Measurements from ENCODE around the gene PBRM1.
"Not testable (repeated sequence)": the region's sequence is repeated elsewhere in the genome, so short reads cannot be mapped to it uniquely, and the experiment has no call there.

The PBRM1 gene

DNA sequence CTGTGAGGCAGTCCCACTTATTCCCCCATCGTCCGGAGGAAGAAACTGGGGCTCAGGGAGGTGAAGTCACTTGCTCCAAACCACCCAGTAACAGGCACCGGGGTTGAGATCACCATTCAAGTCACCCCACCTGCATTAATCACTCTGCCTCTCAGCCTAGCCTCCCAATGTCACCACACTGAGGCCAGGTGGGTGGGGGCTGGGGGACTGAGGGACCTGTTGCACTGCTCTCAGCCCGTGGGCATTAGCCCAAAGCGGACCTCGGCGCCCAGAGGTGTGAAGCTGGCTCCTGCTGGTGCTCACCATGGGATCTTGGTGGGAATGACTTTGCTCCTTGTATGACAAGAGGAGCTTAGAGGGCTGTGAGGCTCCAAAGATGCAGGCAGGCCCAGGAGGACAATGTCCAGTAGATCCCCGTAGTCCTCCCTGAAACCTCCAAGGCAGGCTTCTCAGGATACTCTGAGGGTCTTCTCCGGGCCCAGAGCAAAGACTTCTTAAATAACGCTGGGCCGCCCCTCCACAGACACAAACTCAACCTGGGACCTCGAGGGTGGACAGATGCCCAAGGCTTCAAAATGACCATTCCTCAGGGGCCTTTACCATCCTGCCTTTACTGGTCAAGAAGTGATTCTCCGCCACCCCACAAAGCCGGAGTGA, 153.7 kb downstream of the PBRM1 start:
- Histone ChIP-seq H3K4me2 (ENCODE audit: low read length) (peak overlapping the region; percentile 90), H3K27me3 (ENCODE audit: control insufficient read depth, insufficient read depth, low read length) (no peaks in the 10 kb centered on the region), H3K9me3 (replicated peaks; ENCODE audit: low read length) (no peaks in the 10 kb centered on the region), H3K4me1 (ENCODE audit: control insufficient read depth, insufficient read depth, low read length) (peaks cover 35% of the 10 kb centered on the region), H3K36me3 (ENCODE audit: insufficient read depth, low read length) (peaks cover 21% of the 10 kb centered on the region), H3K9ac (ENCODE audit: low read depth, low read length) (peak overlapping the region; percentile 78), H3K4me3 (ENCODE audit: low read length) (peak overlapping the region; percentile 84)

DNA sequence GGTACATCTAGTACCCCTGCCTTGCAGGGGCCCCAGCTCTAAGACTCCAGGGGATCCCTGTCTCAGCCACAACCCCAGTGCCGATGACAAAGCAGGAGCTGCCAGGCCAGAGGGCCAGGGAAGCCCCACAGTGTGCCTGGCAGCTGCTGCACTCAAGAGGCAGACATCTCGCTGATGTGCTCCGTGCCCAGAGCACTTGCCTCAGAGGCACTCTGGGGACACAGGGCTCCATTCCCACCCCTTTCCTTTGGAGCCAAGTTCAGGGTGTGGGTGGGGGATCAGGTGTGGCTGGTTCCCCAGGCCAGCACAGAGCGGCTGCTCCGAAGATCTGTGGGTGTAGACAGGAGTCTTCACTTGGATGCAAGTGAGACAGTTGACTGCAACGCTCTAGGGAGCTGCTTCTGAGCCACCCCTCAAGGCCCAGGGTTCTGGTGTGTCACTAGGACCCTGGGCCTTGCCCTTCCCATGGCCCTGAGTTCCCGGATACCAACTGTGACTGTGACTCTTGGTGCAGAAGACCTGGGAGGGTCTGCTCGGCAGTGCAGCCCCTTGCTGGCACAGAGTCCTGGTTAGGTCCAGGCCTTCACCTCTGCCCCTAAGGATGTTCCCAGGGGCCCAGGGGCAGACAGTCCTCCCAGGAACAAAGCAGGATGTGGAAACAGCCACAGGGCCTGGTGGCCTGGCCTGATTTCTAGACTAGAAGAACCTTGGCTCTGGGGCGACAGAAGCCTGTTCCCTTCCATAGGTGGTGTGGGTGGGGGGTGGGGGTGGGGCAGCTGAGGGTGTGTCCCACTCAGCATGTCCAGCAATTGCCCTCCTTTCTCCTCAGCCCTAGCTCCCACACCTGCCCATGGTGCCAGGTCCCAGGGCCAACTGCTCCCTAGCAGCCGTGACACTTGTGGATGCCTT, 154.5 kb downstream of the PBRM1 start:
- Histone ChIP-seq H3K9me3 (replicated peaks; ENCODE audit: low read length) (no peaks in the 10 kb centered on the region), H3K4me2 (ENCODE audit: low read length) (peak overlapping the region; percentile 90), H3K4me3 (ENCODE audit: low read length) (no peak overlapping the region), H3K36me3 (ENCODE audit: insufficient read depth, low read length) (peaks cover 28% of the 10 kb centered on the region), H3K27me3 (ENCODE audit: control insufficient read depth, insufficient read depth, low read length) (no peaks in the 10 kb centered on the region), H3K9ac (ENCODE audit: low read depth, low read length) (no peak overlapping the region), H3K4me1 (ENCODE audit: control insufficient read depth, insufficient read depth, low read length) (peaks cover 35% of the 10 kb centered on the region)

- H3K4me1 ChIP-seq (ENCODE audit: control insufficient read depth, insufficient read depth, low read length): peaks cover 25% of the 10 kb centered on the region
- H3K36me3 ChIP-seq (ENCODE audit: insufficient read depth, low read length): peaks cover 36% of the 10 kb centered on the region
- H3K9ac ChIP-seq (ENCODE audit: low read depth, low read length): no peak overlapping the region
- no peaks in the 10 kb centered on the region for H3K27me3 ChIP-seq (ENCODE audit: control insufficient read depth, insufficient read depth, low read length)
- H3K4me3 ChIP-seq (ENCODE audit: low read length): no peak overlapping the region
- H3K4me2 ChIP-seq (ENCODE audit: low read length): no peak overlapping the region
- H3K9me3 ChIP-seq (replicated peaks; ENCODE audit: low read length): no peaks in the 10 kb centered on the region
These were observed 156.1 kb downstream of the PBRM1 start for GRCh38 chr3:52529376-52530333.

DNA sequence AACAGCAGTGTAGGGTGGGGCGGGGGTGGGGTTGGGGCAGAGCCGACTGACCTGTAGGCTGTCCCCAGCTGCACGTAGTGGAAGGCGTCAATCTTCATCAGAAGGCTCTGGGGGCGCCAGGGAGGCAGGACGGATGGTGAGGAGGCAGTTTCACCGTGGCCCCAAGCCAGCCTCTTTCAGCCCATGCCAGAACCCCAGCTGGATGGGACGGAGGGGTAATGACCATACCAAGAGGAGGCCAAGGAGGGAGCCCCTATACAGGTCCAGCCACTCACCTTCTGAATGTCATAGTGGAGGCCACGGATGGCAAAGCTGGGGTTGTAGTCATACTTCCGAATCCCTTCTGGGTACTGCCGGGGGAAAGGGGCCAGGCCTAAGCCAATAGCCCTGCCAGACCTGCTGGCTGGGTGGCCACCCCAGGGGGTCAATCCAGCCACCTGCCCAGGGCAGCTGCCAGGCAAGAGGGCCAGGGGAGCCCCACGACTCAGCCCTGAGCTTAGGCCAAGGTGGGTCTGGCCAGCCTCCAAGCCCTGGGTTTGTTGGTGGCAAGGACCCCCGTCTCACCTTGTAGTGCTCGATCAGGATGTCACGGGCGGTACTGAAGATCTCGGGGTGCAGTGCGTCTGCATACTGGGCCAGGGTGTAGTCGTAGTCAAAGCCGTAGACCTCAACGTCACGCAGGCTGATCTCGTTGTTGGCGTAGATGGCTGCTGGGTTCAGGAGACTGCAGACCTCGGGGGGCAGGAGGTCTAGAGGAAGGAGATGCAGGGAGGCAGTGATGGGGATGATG, 156.9 kb downstream of the PBRM1 start:
- no peak overlapping the region for H3K4me2 ChIP-seq (ENCODE audit: low read length)
- no peaks in the 10 kb centered on the region for H3K27me3 ChIP-seq (ENCODE audit: control insufficient read depth, insufficient read depth, low read length)
- H3K9me3 ChIP-seq (replicated peaks; ENCODE audit: low read length): no peaks in the 10 kb centered on the region
- H3K36me3 ChIP-seq (ENCODE audit: insufficient read depth, low read length): peaks cover 41% of the 10 kb centered on the region
- H3K4me1 ChIP-seq (ENCODE audit: control insufficient read depth, insufficient read depth, low read length): peaks cover 19% of the 10 kb centered on the region
- H3K4me3 ChIP-seq (ENCODE audit: low read length): no peak overlapping the region
- H3K9ac ChIP-seq (ENCODE audit: low read depth, low read length): no peak overlapping the region

GRCh38 chr3:52527732-52528585, 157.8 kb downstream of the PBRM1 start:
- Histone ChIP-seq H3K9ac (ENCODE audit: low read depth, low read length) (no peak overlapping the region), H3K4me3 (ENCODE audit: low read length) (no peak overlapping the region), H3K36me3 (ENCODE audit: insufficient read depth, low read length) (peaks cover 41% of the 10 kb centered on the region), H3K27me3 (ENCODE audit: control insufficient read depth, insufficient read depth, low read length) (no peaks in the 10 kb centered on the region), H3K4me2 (ENCODE audit: low read length) (no peak overlapping the region), H3K4me1 (ENCODE audit: control insufficient read depth, insufficient read depth, low read length) (peaks cover 19% of the 10 kb centered on the region), H3K9me3 (replicated peaks; ENCODE audit: low read length) (no peaks in the 10 kb centered on the region)

DNA sequence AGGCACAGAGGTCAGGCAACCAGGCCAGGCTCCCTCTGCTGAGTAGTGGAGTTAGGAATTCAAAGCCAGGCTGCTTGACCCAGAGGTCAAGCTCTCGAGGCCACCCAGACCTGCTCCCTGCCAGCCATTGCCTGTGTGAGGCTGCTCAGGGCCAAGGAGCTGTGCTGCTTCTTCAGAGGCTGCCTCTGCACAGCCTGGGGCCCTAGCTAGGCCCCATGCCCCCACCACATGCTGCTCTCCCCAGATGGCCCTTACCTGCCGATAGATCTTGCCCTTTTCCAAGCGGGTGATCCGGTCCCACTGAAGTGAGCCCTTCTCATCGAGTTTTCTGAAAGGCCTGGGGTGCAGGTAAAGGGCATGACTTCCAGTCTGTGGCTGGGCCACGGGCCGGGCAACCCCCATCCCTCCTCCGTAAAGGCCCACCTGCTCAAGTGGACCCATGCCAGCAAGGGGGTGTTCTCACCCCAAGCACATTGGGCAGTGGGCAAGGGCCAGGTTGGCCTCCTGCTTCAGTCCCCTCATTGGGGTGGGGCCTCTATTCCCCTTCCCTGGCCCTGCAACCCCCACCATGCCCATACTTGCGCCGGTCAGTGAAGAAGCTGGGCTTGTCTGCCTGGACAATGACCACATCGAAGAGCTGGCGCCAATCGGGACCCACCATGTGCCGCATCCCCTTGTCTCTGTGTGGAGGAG, 158.5 kb downstream of the PBRM1 start:
- peaks cover 12% of the 10 kb centered on the region for H3K4me1 ChIP-seq (ENCODE audit: control insufficient read depth, insufficient read depth, low read length)

DNA sequence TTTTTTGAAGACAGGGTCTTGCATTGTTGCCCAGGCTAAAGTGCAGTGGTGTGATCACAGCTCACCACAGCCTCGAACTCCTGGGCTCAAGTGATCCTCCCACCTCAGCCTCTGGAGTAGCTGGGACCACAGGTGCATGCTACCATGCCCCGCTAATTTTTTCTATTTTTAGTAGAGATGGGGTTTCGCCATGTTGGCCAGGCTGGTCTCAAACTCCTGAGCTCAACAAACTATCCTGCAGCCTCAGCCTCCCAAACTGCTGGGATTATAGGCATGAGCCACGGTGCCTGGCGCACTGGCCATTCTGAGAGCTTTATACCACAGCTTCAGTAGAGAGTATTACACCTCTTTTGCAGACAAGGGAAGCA, 159.1 kb downstream of the PBRM1 start:
- not testable (repeated sequence) for H3K9me3 ChIP-seq (replicated peaks; ENCODE audit: low read length); H3K27me3 ChIP-seq (ENCODE audit: control insufficient read depth, insufficient read depth, low read length); H3K4me3 ChIP-seq (ENCODE audit: low read length); H3K9ac ChIP-seq (ENCODE audit: low read depth, low read length); H3K4me1 ChIP-seq (ENCODE audit: control insufficient read depth, insufficient read depth, low read length); H3K4me2 ChIP-seq (ENCODE audit: low read length)
- peaks cover 41% of the 10 kb centered on the region for H3K36me3 ChIP-seq (ENCODE audit: insufficient read depth, low read length)

More for the DNA sequence above, 158.5 kb downstream of the PBRM1 start:
- H3K9me3 ChIP-seq (replicated peaks; ENCODE audit: low read length): no peaks in the 10 kb centered on the region
- no peak overlapping the region for H3K4me2 ChIP-seq (ENCODE audit: low read length)
- H3K27me3 ChIP-seq (ENCODE audit: control insufficient read depth, insufficient read depth, low read length): no peaks in the 10 kb centered on the region
- H3K9ac ChIP-seq (ENCODE audit: low read depth, low read length): no peak overlapping the region
- H3K4me3 ChIP-seq (ENCODE audit: low read length): no peak overlapping the region
- peaks cover 41% of the 10 kb centered on the region for H3K36me3 ChIP-seq (ENCODE audit: insufficient read depth, low read length)

- peaks cover 41% of the 10 kb centered on the region for H3K36me3 ChIP-seq (ENCODE audit: insufficient read depth, low read length)
- no peaks in the 10 kb centered on the region for H3K9me3 ChIP-seq (replicated peaks; ENCODE audit: low read length)
- H3K4me2 ChIP-seq (ENCODE audit: low read length): no peak overlapping the region
- H3K4me3 ChIP-seq (ENCODE audit: low read length): no peak overlapping the region
- no peak overlapping the region for H3K9ac ChIP-seq (ENCODE audit: low read depth, low read length)
- H3K27me3 ChIP-seq (ENCODE audit: control insufficient read depth, insufficient read depth, low read length): no peaks in the 10 kb centered on the region
- H3K4me1 ChIP-seq (ENCODE audit: control insufficient read depth, insufficient read depth, low read length): peaks cover 5% of the 10 kb centered on the region
These were observed 159.8 kb downstream of the PBRM1 start for GRCh38 chr3:52525680-52526561.
